GM23338 (cell line): ENCODE results near the gene GRID1. TPM values are rescaled to one million over a fixed set of nuclear protein-coding genes. Genes with fewer than 3 reads are reported as not detected.

Experiments used
- ATAC-seq: fragments of 200-7000 bp; cut with Tn5 transposase; 3 replicates; pipeline ENCODE4 v1.9.1; 2020
- DNase-seq: peaks from one replicate; pipeline ENCODE4 v3.0.0-alpha.2; 2015; ENCODE audit warnings: low spot score
- H2AFZ ChIP-seq: fragments of 200-600 bp; sonication (generic); 2 replicates; pipeline ENCODE4 v1.8.0; 2016; ENCODE audit warnings: antibody characterized with exemption, mild to moderate bottlenecking, moderate library complexity
- H3F3A ChIP-seq: fragments of 200-600 bp; sonication (generic); replicated peaks from 2 replicates; pipeline ENCODE4 v1.8.0; 2017; ENCODE audit warnings: antibody characterized with exemption, mixed run types, low read depth
- H3K27ac ChIP-seq: fragments of 200-600 bp; sonication (generic); 2 replicates; pipeline ENCODE4 v1.6.1; 2016; ENCODE audit warnings: low read depth
- H3K27me3 ChIP-seq: fragments of 200-600 bp; sonication (generic); 2 replicates; pipeline ENCODE4 v1.8.0; 2016; ENCODE audit warnings: mild to moderate bottlenecking, mixed run types, moderate library complexity; ENCODE audit not compliant: insufficient read depth
- H3K36me3 ChIP-seq: fragments of 200-600 bp; sonication (generic); 2 replicates; pipeline ENCODE4 v1.8.0; 2016; ENCODE audit warnings: mild to moderate bottlenecking; ENCODE audit not compliant: insufficient read depth
- H3K4me1 ChIP-seq: fragments of 200-600 bp; sonication (generic); 2 replicates; pipeline ENCODE4 v1.8.0; 2016; ENCODE audit warnings: mild to moderate bottlenecking, moderate library complexity; ENCODE audit not compliant: insufficient read depth
- H3K4me2 ChIP-seq: fragments of 200-600 bp; sonication (generic); 2 replicates; pipeline ENCODE4 v1.7.1; 2017; ENCODE audit warnings: mixed run types
- H3K4me3 ChIP-seq: fragments of 200-600 bp; sonication (generic); 2 replicates; pipeline ENCODE4 v1.6.1; 2016; ENCODE audit warnings: mixed run types
- H3K79me2 ChIP-seq: fragments of 200-600 bp; sonication (generic); replicated peaks from 2 replicates; pipeline ENCODE4 v1.8.0; 2017; ENCODE audit warnings: mild to moderate bottlenecking; ENCODE audit not compliant: insufficient read depth
- H3K9me2 ChIP-seq: fragments of 200-600 bp; sonication (generic); 2 replicates; pipeline ENCODE4 v1.8.0; 2017; ENCODE audit not compliant: insufficient read depth
- H4K20me1 ChIP-seq: fragments of 200-600 bp; sonication (generic); replicated peaks from 2 replicates; pipeline ENCODE4 v1.8.0; 2017; ENCODE audit warnings: mild to moderate bottlenecking; ENCODE audit not compliant: insufficient read depth
- H3K27ac Mint-ChIP-seq: 2 replicates; pipeline ENCODE4 v1.8.0; 2020; ENCODE audit warnings: inconsistent platforms, mild to moderate bottlenecking, moderate library complexity, mixed read lengths
- H3K27me3 Mint-ChIP-seq: 3 replicates; pipeline ENCODE4 v1.8.0; 2022; ENCODE audit warnings: low read depth, mild to moderate bottlenecking, moderate library complexity, mixed read lengths, inconsistent platforms; ENCODE audit not compliant: insufficient read depth, poor library complexity
- H3K36me3 Mint-ChIP-seq: 3 replicates; pipeline ENCODE4 v1.8.0; 2021; ENCODE audit warnings: low read depth, mild to moderate bottlenecking, inconsistent platforms, moderate library complexity, mixed read lengths
- H3K4me1 Mint-ChIP-seq: 3 replicates; pipeline ENCODE4 v1.8.0; 2020; ENCODE audit warnings: mild to moderate bottlenecking, inconsistent platforms, mixed read lengths
- H3K4me3 Mint-ChIP-seq: 3 replicates; pipeline ENCODE4 v1.8.0; 2021; ENCODE audit warnings: moderate library complexity, mild to moderate bottlenecking, inconsistent platforms, mixed read lengths
- H3K9me3 Mint-ChIP-seq: 3 replicates; pipeline ENCODE4 v1.8.0; 2020; ENCODE audit warnings: moderate library complexity, mild to moderate bottlenecking, inconsistent platforms, mixed read lengths
- CREB1 ChIP-seq: fragments of 250-450 bp; sonication (Bioruptor Pico); IDR thresholded peaks from 2 replicates; pipeline ENCODE4 v1.5.0; 2020; ENCODE audit warnings: low read depth, mild to moderate bottlenecking, moderate library complexity
- EZH2 ChIP-seq: fragments of 200-600 bp; sonication (generic); IDR thresholded peaks from one replicate; pipeline ENCODE4 v1.8.0; 2017; ENCODE audit warnings: antibody characterized with exemption, mild to moderate bottlenecking, low read depth; ENCODE audit not compliant: unreplicated experiment
- EZH2phosphoT487 ChIP-seq: fragments of 200-600 bp; sonication (generic); IDR thresholded peaks from one replicate; pipeline ENCODE4 v1.8.1; 2018; ENCODE audit warnings: antibody characterized with exemption; ENCODE audit not compliant: unreplicated experiment
- JUNB ChIP-seq: IDR thresholded peaks from one replicate; pipeline ENCODE4 v1.6.1; 2016; ENCODE audit warnings: antibody characterized with exemption; ENCODE audit not compliant: unreplicated experiment
- POLR2AphosphoS5 ChIP-seq: IDR thresholded peaks from 2 replicates; pipeline ENCODE4 v1.6.1; 2016; ENCODE audit warnings: antibody characterized with exemption, low read depth
- STAT1 ChIP-seq: IDR thresholded peaks from one replicate; pipeline ENCODE4 v1.6.1; 2016; ENCODE audit warnings: antibody characterized with exemption; ENCODE audit not compliant: unreplicated experiment
- ZNF114 ChIP-seq: fragments of 250-450 bp; sonication (Bioruptor Pico); IDR thresholded peaks from 2 replicates; pipeline ENCODE4 v1.5.0; 2020; ENCODE audit warnings: mild to moderate bottlenecking, moderate library complexity
- polyA plus RNA-seq: library from polyadenylated mRNA; unstranded; fragments of >200 nt; fragmentation: Nextera tagmentation; extraction: Ambion mirVana; gene quantifications from 2 replicates; pipeline ENCODE4 v1.2.1, GENCODE V29; 2016
- total RNA-seq: library from RNA; depleted of rRNA; stranded (reverse); fragments of >200 nt; shearing (Covaris generic); gene quantifications from 2 replicates; pipeline ENCODE4 v1.2.3, GENCODE V29; 2014
- TF ChIP-seq, protein P1 (sequence below), 2 experiments: fragments of 200-600 bp in 1 of 2; sonication (generic) in 1 of 2; conservative IDR thresholded peaks; 2 replicates each; pipeline versions ENCODE4 v1.5.1 to v1.6.1; 2016 to 2017; ENCODE audit warnings: antibody characterized with exemption in 2 of 2, low read depth in 2 of 2, mild to moderate bottlenecking in 2 of 2, moderate library complexity in 1 of 2
- TF ChIP-seq, protein P2 (sequence below): fragments of 250-450 bp; sonication (Bioruptor Pico); IDR thresholded peaks from 2 replicates; pipeline ENCODE4 v1.5.0; 2020; ENCODE audit warnings: mild to moderate bottlenecking, moderate library complexity

The GRID1 gene
- total and polyA plus RNA-seq, 2 experiments from 2014 or later = 0.14 to 0.15 TPM

DNA sequence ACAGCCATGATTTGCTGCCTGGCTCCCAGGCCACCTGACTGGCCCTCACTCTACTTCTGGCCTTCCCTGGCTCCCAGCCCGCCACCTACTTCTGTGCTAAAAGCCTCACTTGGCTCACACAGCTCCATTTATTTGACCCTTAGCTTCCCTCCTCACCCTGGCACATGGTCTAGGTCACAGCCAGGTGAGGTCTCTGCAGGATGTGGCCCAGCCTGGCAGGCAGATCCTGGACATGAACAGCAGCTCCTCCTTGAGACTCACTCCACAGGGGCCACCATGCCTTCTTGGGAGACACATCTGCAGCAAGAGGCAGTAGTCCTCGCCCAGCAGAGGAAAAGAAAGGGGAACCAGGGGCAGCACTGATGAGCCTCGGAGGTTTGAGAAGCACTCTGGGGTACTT is 64.6 kb downstream of the GRID1 start:
- Histone ChIP-seq H3F3A (no peaks in the 10 kb centered on the region), H3K79me2 (no peaks in the 10 kb centered on the region), H3K9me2 (0 out of 2 replicates have a peak, but pooled peaks cover 1% of the 10 kb centered on the region), H3K36me3 (no peaks in the 10 kb centered on the region), H3K4me2 (no peak overlapping the region), H3K27ac (no peak overlapping the region), H3K4me1 (no peaks in the 10 kb centered on the region), H3K27me3 (no peaks in the 10 kb centered on the region), H3K4me3 (no peak overlapping the region), H2AFZ (no peak overlapping the region), H4K20me1 (no peaks in the 10 kb centered on the region)
- TF ChIP-seq JUNB = no peak
- TF ChIP-seq POLR2AphosphoS5 = no peak
- no peak for TF ChIP-seq EZH2
- TF ChIP-seq, protein P1, sequence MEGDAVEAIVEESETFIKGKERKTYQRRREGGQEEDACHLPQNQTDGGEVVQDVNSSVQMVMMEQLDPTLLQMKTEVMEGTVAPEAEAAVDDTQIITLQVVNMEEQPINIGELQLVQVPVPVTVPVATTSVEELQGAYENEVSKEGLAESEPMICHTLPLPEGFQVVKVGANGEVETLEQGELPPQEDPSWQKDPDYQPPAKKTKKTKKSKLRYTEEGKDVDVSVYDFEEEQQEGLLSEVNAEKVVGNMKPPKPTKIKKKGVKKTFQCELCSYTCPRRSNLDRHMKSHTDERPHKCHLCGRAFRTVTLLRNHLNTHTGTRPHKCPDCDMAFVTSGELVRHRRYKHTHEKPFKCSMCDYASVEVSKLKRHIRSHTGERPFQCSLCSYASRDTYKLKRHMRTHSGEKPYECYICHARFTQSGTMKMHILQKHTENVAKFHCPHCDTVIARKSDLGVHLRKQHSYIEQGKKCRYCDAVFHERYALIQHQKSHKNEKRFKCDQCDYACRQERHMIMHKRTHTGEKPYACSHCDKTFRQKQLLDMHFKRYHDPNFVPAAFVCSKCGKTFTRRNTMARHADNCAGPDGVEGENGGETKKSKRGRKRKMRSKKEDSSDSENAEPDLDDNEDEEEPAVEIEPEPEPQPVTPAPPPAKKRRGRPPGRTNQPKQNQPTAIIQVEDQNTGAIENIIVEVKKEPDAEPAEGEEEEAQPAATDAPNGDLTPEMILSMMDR (conservative IDR thresholded peaks at IDR 0.05; ENCODE audit: low read depth in 2 of 2) = no peak
- TF ChIP-seq CREB1 (CRISPR knock-in tag) = no peak
- H3K9me3 Mint-ChIP-seq = no peaks in the 10 kb centered on the region; the same call in 1 of the 3 replicates
- DNase-seq (no peak), ATAC-seq (no peak)
- no peak overlapping the region for H3K27ac Mint-ChIP-seq
- H3K27me3 Mint-ChIP-seq = peaks cover 9% of the 10 kb centered on the region
- H3K36me3 Mint-ChIP-seq = no peaks in the 10 kb centered on the region
- H3K4me3 Mint-ChIP-seq = no peak overlapping the region
- peaks cover 2% of the 10 kb centered on the region; the same call in 1 of the 3 replicates for H3K4me1 Mint-ChIP-seq

DNA sequence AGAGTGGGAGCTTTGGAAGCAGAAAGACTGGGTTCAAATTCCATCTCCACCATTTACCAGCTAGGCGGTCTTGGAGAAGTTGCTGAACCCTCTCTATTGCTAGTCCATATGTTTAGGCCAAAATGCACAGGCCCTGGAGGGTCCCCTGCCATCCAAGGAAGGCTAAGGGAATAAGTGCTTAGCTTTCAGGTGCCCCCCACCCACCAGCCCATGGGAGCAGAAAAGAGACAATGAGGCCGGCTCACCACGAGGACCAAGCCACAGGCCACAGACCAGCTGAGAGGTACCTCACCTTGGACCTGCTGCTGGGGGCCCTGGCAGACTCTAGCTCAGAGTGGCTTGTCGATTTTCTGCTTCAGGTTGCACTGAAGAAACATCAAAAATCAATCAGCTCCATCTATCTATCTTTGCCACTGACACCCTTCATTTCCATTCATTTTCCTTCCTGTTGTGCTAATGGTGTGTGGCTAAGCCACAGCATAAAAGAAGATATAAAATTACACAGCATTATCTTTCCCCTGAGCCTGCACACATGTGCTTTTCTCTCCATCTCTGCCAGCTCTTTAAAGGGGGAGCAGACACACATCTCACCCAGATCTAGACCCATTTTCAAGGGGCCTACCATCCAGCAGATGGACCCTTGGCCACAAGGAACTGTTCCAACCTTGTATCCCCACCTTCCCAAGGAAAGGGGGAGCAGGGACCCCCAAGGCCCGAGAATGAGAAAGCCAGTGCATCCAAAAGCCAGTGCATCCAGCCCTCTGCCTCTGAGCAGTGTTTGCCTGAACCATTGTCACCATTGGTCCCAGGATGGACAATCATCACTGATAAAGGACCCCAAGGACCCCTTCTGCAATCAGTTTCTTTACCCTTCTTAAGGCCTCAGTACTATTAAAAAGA is 65.4 kb downstream of the GRID1 start:
- ATAC-seq = no peak
- Mint-ChIP-seq H3K27ac (no peak overlapping the region), H3K4me3 (no peak overlapping the region), H3K4me1 (peaks cover 2% of the 10 kb centered on the region; the same call in 1 of the 3 replicates), H3K9me3 (no peaks in the 10 kb centered on the region; the same call in 1 of the 3 replicates), H3K36me3 (no peaks in the 10 kb centered on the region), H3K27me3 (peaks cover 9% of the 10 kb centered on the region)
- Histone ChIP-seq H3K9me2 (no peaks in the 10 kb centered on the region), H3K27ac (no peak overlapping the region), H3K4me1 (no peaks in the 10 kb centered on the region), H3K36me3 (no peaks in the 10 kb centered on the region), H4K20me1 (no peaks in the 10 kb centered on the region), H3K79me2 (no peaks in the 10 kb centered on the region), H3K4me2 (no peak overlapping the region), H3K27me3 (no peaks in the 10 kb centered on the region), H3F3A (no peaks in the 10 kb centered on the region), H3K4me3 (no peak overlapping the region), H2AFZ (no peak overlapping the region)
- DNase-seq = no peak
- TF ChIP-seq JUNB (no peak), EZH2phosphoT487 (no peak), CREB1 (CRISPR knock-in tag) (no peak), STAT1 (no peak), ZNF114 (no peak)
- TF ChIP-seq, protein P2, sequence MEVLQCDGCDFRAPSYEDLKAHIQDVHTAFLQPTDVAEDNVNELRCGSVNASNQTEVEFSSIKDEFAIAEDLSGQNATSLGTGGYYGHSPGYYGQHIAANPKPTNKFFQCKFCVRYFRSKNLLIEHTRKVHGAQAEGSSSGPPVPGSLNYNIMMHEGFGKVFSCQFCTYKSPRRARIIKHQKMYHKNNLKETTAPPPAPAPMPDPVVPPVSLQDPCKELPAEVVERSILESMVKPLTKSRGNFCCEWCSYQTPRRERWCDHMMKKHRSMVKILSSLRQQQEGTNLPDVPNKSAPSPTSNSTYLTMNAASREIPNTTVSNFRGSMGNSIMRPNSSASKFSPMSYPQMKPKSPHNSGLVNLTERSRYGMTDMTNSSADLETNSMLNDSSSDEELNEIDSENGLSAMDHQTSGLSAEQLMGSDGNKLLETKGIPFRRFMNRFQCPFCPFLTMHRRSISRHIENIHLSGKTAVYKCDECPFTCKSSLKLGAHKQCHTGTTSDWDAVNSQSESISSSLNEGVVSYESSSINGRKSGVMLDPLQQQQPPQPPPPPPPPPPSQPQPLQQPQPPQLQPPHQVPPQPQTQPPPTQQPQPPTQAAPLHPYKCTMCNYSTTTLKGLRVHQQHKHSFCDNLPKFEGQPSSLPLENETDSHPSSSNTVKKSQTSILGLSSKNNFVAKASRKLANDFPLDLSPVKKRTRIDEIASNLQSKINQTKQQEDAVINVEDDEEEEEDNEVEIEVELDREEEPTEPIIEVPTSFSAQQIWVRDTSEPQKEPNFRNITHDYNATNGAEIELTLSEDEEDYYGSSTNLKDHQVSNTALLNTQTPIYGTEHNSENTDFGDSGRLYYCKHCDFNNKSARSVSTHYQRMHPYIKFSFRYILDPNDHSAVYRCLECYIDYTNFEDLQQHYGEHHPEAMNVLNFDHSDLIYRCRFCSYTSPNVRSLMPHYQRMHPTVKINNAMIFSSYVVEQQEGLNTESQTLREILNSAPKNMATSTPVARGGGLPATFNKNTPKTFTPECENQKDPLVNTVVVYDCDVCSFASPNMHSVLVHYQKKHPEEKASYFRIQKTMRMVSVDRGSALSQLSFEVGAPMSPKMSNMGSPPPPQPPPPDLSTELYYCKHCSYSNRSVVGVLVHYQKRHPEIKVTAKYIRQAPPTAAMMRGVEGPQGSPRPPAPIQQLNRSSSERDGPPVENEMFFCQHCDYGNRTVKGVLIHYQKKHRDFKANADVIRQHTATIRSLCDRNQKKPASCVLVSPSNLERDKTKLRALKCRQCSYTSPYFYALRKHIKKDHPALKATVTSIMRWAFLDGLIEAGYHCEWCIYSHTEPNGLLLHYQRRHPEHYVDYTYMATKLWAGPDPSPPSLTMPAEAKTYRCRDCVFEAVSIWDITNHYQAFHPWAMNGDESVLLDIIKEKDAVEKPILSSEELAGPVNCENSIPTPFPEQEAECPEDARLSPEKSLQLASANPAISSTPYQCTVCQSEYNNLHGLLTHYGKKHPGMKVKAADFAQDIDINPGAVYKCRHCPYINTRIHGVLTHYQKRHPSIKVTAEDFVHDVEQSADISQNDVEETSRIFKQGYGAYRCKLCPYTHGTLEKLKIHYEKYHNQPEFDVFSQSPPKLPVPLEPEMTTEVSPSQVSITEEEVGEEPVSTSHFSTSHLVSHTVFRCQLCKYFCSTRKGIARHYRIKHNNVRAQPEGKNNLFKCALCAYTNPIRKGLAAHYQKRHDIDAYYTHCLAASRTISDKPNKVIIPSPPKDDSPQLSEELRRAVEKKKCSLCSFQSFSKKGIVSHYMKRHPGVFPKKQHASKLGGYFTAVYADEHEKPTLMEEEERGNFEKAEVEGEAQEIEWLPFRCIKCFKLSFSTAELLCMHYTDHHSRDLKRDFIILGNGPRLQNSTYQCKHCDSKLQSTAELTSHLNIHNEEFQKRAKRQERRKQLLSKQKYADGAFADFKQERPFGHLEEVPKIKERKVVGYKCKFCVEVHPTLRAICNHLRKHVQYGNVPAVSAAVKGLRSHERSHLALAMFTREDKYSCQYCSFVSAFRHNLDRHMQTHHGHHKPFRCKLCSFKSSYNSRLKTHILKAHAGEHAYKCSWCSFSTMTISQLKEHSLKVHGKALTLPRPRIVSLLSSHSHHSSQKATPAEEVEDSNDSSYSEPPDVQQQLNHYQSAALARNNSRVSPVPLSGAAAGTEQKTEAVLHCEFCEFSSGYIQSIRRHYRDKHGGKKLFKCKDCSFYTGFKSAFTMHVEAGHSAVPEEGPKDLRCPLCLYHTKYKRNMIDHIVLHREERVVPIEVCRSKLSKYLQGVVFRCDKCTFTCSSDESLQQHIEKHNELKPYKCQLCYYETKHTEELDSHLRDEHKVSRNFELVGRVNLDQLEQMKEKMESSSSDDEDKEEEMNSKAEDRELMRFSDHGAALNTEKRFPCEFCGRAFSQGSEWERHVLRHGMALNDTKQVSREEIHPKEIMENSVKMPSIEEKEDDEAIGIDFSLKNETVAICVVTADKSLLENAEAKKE (CRISPR knock-in tag) = no peak
- TF ChIP-seq, protein P1 (conservative IDR thresholded peaks at IDR 0.05; ENCODE audit: low read depth in 2 of 2) = no peak
